NCI-H146 treated with DMSO at 0.1 percent for 48 hours (cell line): ENCODE data around the gene GNAL.
"Not testable (repeated sequence)": the region's sequence is repeated elsewhere in the genome, so short reads cannot be mapped to it uniquely, and the experiment has no call there.

ENCODE experiments used
- DNase-seq: peaks from one replicate; lab custom pipeline; 2025; ENCODE audit not compliant: unreplicated experiment; lab: John Stamatoyannopoulos, UW

GNAL gene

GRCh38 chr18:11901826-11902438, 212.9 kb downstream of the GNAL start:
- DNase-seq, result no peak

DNA sequence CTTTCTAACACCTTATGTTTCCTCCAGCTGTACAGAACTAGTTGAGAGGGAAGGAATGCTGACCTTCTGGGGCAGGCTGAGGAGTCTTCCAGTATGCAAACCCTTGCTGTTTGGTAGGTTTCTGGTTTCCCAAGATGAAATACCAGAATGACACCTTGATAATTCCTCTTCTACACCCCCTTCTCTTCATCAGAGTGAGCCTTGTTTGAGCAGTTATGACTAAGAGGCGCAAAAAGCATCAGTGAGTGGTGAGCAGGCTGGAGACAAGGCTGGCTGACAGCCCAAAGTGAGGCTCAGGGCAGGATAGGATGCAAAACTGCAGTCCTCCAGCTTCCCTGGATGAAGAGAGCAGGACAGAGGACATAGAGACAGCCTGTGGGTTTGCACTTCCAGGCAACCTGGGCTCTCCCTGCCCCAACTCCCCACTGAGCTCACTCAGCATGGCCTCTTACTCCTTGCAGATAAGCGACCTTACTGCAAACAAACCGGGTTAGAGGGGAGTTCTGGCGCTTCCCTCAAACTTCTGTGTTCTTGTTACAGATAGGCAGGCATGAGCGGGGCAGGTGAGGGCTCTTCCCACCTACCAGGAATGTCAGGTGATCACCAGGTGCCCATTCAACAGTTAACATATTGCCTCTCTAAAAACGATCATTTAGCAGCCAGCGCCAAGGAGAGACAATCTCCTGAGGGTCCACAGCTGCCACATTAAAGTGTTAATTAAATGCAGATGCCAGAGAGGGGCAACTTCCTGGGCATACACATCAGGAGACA, 213.6 kb downstream of the GNAL start:
- DNase-seq, result peak; percentile 90

DNA sequence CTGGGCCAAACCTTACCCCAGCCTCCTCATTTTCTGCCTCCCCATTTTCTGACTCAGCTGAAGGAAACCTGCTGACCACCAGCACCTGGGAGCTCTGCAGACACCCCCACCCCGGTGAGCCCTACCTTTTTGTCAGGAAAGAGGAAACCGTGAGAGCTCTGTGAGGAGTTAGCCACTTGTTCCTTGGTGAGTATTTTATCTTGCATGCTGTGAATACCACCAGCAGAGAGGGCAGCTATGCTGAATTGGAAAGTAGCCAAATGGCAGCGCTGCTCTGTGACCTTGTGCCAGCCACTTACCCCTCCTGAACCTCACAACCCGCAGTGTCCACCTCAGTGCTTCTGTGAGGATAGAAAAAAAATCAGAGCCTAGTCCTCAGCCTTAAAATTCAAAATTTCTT, 216.5 kb downstream of the GNAL start:
- DNase-seq, result no peak

DNA sequence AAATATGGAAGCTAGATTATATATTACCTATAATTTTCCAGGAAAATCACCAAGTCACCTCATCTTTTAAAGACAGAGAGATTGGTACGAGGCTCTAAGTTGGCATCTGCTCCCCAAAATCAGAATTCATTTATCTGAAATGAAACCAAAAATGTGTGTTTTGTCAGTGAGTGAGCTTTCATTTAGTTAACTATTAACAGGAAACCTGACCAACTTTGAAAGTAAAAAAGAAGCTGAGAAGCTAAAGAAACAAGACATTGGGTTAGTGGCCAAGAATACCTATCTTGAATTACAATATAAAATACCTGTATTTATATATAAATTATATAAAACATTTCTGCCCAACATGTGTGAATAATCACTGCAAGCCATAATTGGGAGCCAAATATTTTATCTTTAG, 217.1 kb downstream of the GNAL start:
- DNase-seq, result no peak

GRCh38 chr18:11906926-11907874, 218.1 kb downstream of the GNAL start:
- no peak for DNase-seq

DNA sequence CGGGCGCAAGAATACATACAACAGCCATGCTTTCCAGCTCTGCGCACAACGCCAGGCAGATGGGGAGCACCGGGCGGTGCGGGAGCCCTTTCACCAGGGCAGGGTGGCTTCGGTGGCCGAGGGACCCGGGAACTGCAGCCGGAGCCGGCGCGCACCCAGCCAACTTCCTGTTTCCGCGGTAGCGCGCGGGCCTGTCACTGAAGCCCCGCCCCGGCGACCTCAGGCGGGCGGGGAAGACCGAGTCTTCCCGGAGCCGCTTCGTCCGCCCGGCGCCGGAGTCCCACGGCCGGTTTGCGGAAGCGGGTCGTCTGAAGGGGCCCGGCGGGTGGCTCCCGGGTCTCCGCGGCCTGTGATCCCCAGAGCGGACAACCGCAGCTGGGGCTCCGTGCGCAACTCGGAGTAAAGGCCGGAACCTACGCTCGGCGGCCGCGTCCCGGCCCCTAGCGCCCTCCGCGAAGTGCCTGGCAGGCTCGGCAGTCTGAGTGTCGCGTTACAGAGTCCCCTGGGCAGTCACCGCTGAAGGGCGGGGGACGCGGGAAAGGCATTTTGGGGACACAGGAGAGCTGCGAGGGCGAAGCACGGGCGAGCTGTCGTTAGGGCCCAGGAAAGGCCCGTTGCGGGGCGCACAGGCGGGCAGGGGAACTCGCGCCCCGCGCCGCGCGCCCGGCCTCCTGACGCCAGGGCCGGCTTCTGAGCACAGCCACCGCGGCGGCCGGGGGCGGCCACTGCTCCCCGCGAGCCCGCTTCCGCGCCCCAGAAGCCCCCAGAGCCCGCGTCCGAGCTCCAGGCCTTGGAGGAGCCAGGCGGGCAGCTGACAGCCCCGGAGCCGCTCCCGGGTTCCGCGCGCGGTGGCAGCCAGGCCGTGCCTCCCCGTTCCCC, 219.4 kb downstream of the GNAL start, which contains the start of gene MPPE1:
Gene MPPE1 (minus strand): TSS at position 136 of the 879 bp plus-strand sequence. CDS start 11,053 bp downstream, outside the sequence.
- peak; percentile 94 for DNase-seq

GRCh38 chr18:11909061-11909455, 220.0 kb downstream of the GNAL start:
- DNase-seq, result no peak

DNA sequence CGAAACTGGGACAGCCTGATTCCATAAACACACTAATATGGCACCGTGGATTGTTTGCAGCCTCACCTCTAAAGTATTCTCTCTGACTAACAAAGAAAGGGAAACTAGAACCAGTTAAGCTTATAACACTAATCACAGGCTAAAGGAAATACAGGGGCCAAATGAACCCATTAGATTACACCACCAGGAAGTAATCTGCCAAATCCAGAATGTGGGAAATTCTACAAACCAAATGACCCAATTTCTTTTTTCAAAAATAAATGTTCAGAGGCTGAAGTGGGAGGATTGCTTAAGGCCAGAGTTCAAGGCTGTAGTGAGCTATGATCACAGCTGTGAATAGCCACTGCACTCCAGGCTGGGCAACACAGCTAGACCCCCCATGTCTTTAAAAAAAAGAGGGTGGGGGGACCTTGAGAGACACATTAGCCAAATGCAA, 220.5 kb downstream of the GNAL start:
- no peak for DNase-seq

- DNase-seq, result not testable (repeated sequence)
These were observed 227.8 kb downstream of the GNAL start for GRCh38 chr18:11916880-11917279.

DNA sequence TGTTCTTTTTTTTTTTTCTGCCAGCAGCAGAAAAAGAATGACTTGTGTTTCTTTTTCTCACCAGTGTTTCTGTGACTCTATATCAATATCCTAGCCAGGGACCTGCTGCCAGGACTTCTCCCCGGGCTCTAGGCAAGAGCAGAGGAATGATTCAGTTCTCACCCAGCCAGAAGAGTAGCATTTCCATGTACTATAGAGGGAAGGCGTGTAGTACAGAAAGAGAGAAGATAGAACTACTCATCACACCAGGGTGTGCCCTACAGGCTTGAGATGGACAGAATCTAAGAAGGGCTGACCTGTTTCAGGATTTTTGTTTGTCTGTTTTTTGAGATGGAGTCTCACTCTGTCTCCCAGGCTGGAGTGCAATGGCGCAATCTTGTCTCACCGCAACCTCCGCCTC, 230.5 kb downstream of the GNAL start:
- DNase-seq, result not testable (repeated sequence)

DNA sequence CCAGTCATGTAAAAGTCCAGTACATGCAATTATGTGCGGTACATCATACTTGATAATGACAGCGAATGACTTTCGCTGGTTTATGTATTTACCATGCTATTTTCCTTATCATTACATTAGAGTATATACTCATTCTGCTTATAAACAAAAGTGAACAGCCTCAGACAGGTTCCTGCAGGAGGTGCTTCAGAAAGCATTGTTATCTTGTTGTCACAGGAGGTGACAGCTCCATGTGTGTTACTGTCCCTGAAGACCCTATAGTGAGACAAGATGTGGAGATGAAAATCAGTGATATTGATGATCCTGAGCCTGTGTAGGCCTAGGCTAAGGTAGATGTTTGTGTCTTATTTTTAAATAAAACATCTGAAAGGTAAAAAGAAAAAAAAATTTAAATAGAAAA, 234.4 kb downstream of the GNAL start:
- DNase-seq, result no peak

- no peak for DNase-seq
These were observed 236.9 kb downstream of the GNAL start for GRCh38 chr18:11925800-11926481.

DNA sequence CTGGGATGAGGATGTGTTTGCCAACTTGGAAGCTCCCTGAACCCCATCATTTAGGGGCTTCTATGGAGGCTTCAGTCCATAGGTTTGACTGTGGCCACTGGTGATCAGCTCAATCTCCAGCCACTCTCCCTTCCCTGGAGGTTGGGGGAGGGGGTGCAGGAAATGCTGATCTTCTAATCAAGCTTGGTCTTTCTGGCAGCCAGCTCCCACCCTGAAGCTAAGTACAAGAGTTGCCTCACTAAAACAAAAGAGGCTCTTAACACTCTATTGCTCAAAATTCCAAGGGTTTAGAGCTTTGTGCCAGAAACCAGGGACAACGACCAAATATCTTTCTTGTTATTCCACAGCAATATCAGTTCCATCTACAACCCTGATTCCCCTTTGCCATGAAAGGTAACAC, 238.4 kb downstream of the GNAL start:
- no peak for DNase-seq

- no peak for DNase-seq
These were observed 243.3 kb downstream of the GNAL start for GRCh38 chr18:11932393-11932792.
